Upper lobe of left lung (tissue), 4 donors: ENCODE measurements around the gene IFNL3.

Experiments used
- EP300 ChIP-seq, 4 donors: sonication (generic); formaldehyde crosslinking; IDR thresholded peaks; one replicate each; pipeline ENCODE4 v1.5.1; 2017; ENCODE audit warnings: antibody characterized with exemption in 4 of 4, control low read depth in 2 of 4
- POLR2AphosphoS5 ChIP-seq, 2 donors: sonication (generic); formaldehyde crosslinking; IDR thresholded peaks; one replicate each; pipeline ENCODE4 v1.5.1; 2017; ENCODE audit warnings: antibody characterized with exemption in 2 of 2
- TF ChIP-seq, protein P1 (sequence below), 6 experiments: fragments of 450-650 bp in 4 of 6; fragments of 200-600 bp in 2 of 6; sonication (generic) in 2 of 6; IDR thresholded peaks; one replicate each; pipeline ENCODE4 v1.5.1; 2016 to 2019; ENCODE audit warnings: antibody characterized with exemption in 6 of 6

DNA sequence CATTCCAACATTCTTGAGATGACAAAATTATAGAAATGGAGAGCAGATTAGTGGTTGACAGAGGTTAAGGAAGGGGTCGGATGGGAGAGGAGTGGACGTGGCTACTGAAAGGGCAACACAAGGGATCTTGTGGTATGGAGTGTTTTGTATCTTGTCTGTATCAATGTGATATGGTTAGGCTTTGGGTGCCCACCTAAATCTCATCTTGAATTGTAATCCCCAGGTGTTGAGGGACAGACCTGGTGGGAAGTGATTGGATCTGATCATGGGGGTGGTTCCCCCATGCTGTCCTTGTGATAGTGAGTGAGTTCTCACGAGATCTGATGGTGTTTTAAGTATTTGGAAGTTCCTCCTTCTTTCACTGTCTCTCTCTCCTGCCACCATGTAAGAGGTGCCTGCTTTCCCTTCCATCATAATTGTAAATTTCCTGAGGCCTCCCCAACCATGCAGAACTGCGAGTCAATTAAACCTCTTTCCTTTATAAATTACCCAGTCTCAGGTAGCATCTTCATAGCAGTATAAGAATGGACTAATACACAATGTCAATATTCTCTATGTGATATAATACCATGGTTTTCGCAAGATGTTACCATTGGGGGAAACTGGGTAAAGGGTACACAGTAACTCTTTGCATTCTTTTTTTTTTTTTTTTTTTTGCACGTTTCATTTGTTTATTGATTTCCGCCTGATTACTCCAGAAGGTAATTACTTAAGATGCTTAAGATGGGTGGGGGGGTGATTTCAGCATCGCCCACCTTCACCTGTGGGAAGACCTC lies 8.8 kb upstream of the IFNL3 start:
- TF ChIP-seq, protein P1, sequence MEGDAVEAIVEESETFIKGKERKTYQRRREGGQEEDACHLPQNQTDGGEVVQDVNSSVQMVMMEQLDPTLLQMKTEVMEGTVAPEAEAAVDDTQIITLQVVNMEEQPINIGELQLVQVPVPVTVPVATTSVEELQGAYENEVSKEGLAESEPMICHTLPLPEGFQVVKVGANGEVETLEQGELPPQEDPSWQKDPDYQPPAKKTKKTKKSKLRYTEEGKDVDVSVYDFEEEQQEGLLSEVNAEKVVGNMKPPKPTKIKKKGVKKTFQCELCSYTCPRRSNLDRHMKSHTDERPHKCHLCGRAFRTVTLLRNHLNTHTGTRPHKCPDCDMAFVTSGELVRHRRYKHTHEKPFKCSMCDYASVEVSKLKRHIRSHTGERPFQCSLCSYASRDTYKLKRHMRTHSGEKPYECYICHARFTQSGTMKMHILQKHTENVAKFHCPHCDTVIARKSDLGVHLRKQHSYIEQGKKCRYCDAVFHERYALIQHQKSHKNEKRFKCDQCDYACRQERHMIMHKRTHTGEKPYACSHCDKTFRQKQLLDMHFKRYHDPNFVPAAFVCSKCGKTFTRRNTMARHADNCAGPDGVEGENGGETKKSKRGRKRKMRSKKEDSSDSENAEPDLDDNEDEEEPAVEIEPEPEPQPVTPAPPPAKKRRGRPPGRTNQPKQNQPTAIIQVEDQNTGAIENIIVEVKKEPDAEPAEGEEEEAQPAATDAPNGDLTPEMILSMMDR (IDR thresholded peaks at IDR 0.05) = no peak
- TF ChIP-seq POLR2AphosphoS5 (IDR thresholded peaks at IDR 0.05) (no peak), EP300 (IDR thresholded peaks at IDR 0.05) (no peak)
